NOMO-1 treated with dmso at 0.1 percent for 144 hours (cell line): ENCODE measurements around the gene UBE2S.
"Not testable (repeated sequence)": the region's sequence is repeated elsewhere in the genome, so short reads cannot be mapped to it uniquely, and the experiment has no call there.

Experiments
- DNase-seq: peaks from one replicate; lab custom pipeline; 2025; ENCODE audit not compliant: unreplicated experiment; lab: John Stamatoyannopoulos, UW

UBE2S gene

DNA sequence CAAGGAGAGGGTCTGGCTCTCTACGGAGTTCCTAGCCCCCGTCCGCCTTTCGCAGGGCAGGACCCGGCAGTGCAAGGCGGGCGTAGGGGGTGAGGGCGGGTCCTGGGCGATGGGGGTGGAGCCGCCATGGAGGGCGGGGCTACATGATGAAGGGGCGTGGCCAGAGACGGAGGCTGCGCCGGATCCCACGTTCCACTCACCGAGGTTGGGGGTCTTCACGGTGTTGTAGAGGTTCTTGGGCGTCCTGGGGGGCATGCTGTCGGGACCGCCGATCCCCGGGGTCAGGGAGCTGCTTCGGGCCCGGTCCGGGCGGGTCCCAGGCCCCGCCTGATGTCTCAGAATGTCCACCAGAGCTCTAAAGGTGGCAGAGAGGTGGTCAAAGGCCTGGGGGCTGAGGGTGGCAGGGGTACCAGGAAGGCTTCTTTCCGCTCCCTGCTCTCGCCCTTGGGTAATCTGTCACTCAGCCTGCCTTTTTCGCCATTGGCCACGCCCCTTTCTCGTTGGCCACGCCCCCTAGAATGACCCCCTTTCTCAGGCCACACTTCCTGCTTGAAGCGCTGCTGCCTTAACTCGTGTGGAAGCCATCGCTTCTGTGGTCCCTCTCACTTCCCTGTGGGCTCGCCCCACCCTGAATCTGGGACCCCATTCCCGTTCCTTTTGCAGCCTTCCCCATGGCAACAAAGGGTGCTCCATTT is 33.0 kb upstream of the UBE2S start:
- DNase-seq, result peak; percentile 63

DNA sequence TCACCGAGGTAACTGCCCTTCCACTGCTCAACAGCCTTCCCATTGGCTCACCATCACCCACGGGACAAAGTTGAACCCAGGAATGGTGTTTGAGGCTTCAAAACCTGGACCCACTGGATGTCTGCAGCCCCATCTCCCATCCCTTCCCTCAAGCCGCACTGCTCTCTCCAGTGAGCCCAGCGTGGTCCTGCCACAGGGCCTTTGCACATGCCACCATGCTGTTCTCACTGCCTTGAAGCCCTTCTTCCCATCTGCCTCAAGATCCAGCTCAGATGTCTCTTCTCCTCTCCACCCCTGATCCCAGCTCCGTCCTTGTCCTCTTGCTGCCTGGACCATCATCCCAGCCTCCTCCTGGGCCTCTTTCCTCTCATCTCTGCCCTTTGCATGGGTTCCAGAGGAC is 31.5 kb upstream of the UBE2S start:
- DNase-seq, result no peak

DNA sequence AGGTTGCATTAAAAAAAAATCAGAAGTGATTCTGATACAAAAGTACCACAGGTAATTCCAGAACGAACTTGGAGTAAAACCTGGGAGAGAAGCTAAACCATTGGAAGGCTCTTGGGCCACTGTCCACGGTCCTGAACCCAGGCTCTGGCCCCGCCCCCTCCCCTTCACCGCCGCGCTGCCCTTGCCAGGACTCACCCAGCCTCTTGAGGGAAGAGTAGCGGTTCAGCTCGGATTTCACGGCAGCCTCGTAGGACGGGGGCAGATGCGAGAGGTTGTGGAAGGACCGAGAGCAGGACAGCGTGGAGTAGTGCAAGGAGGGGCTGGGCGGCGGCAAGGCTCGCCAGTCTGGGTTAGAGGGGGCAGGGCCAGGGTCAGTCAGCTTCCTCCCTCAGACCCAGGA is 29.8 kb upstream of the UBE2S start:
- peak; percentile 33 for DNase-seq

DNA sequence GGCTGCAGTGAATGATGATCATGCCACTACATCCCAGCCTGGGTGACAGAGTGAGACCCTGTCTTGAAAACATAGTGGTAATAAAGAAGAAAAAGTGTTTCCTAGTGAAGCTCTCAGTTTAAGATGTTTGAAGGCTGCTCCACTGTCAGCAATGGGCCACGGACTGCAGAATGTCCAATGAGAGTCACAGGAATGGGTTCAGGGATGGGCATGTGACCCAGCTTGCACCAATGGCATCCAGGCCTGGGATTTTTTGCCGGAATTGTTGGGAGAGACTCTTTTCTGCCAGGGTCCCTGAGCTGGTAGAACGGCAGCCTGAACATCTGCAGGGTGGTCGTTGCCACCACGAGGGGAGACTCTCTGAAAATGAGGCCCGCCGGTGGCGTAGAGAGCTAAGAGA is 29.3 kb upstream of the UBE2S start:
- no peak for DNase-seq

DNA sequence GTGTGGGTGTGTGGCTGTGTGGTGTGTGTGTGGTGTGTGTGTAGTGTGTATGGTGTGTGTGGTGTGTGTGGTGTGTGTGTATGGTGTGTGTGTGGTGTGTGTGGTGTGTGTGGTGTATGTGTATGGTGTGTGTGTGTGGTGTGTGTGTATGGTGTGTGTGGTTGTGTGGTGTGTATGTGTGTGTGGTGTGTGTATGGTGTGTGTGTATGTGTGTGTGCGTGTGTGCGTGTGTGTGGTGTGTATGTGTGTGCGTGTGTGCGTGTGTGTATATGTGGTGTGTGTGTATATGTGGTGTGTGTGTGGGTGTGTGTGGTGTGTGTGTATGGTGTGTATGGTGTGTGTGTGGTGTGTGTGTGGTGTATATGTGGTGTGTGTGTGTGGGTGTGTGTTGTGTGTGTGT is 27.4 kb upstream of the UBE2S start:
- DNase-seq, result no peak

DNA sequence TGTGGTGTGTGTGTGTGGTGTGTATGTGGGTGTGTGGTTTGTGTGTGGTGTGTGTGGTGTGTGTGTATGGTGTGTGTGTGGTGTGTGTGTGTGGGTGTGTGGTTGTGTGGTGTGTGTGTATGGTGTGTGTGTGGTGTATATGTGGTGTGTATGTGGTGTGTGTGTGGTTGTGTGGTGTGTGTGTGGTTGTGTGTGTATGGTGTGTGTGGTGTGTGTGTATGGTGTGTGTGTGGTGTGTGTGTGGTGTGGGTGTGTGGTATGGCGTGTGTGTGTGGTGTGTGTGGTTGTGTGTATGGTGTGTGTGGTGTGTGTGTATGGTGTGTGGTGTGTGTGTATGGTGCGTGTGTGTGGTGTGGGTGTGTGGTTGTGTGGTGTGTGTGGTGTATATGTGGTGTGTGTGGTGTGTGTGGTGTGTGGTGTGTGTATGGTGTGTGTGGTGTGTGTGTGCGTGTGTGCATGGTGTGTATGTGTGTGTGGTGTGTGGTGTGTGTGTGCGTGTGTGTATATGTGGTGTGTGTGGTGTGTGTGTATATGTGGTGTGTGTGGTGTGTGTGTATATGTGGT is 26.9 kb upstream of the UBE2S start:
- DNase-seq, result no peak

DNA sequence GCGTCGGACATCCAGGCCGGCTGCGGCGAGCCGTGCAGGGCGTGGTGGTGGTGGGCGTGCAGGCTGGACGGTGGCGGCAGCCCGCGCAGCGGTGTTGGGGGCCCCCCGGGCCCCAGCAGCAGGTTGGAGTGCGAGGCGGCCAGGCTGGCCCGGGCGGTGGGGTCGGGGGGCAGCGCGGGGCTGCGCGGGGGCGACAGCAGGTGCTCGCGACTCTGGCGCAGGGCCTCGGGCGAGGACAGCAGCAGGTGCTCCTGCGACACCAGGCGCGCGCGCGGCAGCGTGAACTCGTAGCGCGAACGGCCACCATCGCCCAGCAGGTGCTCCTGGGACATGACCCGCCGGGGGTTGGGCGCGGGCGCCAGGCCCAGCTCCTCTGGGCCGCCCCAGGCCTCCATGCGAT is 25.7 kb upstream of the UBE2S start:
- DNase-seq, result no peak

DNA sequence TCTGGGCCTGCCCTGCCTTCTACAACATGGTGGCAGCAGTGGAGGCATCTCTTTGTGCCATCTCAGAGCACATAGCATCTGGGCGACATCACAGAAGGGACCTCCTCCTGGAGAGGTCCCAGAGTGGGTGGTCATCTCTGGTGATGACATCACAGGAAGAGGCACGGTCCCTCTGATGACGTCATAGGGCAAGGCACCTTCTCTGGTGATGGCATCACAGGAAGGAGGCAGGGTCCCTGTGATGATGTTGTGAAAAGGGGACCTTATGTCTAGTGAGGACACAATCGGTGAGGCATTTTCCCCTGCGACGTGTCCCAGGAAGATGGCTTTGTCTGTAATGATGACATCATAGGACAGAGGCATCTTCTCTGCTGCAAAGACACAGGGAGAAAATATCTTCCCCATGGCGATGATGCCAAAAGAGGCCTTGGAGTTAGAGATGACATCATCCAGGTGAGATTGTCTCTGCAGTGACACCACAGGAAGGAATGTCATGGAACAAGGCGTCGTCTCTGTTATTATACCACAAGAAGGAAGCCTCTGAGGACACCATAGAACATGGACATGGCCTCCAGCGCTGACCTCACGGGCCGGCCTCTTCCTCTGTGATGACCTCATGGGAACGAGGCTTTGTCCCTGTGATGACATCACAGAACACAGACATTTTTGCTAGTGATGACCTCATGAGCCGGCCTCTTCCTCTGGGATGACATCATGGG is 24.8 kb upstream of the UBE2S start:
- DNase-seq, result no peak

DNA sequence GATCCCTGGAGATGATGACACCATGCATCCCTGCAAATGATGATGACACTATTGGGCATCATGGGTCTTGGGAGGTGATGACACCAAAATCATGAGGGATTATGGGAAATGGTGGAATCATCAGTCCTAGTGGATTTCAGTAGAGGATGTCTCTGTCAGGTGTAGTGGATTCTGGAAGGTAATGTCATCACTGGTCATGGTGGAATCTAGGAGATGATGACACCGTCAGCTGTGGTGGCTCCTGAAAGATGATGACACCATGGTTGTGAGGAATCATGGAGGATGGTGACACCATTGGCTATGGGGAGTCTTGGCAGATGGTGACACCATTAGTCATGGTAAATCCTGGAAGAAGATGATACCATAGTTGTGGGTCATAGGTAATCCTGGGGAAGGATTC is 23.6 kb upstream of the UBE2S start:
- DNase-seq, result no peak

DNA sequence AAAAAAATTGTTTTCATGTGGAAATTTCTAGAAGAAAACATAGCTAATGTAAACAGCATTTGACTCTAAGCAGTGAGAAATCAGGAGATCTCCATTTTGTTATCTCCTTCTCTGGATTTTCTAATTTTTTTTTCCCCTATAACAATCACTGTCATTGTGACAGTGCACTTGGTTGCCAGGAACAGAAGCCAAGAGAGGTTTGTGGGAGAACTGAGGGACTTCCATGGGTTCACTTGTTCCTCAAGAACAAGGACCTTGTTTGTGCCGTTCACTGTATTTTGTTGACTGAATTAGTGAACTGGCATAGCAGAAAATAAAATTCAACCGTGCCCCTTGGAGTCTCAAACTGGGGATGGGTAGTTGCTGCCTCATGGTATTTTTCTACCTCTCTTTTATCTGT is 18.5 kb upstream of the UBE2S start:
- DNase-seq, result no peak

DNA sequence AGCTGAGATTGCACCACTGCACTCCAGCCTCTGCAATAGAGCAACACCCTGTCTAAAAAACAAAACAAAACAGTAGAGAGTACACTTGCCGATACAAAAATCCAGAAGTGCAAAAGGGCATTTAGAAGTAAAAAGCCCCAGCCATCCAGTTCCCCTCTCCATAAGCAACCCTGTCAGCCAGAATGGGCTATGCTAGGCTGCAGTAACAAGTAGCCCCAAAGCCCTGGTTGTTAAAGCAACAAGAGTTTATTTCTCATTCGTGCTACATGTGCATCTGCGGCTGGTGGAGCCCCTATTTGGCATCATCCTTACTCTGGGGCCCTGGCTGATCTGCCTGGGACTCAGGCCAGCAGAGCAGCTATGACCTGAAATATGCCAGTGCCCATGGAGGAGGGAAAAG is 16.9 kb upstream of the UBE2S start:
- DNase-seq, result no peak

DNA sequence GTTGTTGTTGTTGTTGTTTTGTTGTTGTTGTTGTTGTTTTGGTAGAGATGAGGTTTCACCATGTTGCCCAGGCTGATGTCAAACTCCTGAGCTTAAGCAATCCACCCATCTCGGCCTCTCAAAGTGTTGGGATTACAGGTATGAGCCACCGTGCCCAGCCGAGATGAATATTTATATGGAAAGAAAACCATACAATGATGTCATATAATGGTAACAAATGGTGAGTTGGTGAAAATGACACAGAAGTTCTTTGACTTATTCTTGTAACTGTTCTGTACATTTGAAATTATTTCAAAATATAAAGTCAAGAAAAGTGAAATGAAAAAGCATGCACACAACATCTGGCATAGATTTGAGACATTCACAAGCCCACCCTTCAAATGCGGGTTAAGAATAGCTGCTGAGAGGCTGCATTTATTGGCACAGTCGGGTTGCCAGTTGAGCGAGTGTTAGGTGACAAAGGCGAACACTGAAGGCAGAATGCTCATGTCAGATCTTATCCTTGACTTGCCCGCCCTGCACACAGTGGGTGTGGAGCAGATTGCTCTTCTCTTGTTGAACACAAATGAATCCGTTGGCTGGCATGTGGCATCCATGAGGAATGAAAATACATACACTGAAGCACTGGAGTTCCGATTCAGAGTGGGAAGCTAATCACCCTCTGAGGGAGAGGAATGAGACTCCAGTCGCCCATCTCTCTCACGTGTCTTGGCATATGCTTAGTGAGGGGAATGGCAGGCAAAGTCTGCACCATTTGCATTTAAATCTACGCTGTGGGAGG is 15.8 kb upstream of the UBE2S start:
- DNase-seq, result no peak

DNA sequence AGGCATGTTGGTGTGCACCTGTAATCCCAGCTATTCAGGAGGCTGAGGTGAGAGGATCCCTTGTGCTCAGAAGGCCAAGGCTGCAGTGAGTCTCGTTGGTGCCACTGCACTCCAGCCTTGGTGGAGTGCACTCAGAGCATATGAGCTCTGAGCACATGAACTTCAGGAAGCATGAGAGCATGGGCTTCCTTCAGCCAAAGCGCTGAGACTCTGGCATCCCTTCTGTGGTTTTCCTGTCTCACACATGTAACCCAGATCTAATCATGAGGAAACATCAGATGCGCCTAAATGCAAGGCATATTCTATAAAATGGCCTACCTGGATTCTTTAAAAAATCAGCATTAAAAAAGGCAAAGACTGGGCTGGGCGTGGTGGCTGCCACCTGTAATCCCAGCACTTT is 13.7 kb upstream of the UBE2S start:
- not testable (repeated sequence) for DNase-seq

DNA sequence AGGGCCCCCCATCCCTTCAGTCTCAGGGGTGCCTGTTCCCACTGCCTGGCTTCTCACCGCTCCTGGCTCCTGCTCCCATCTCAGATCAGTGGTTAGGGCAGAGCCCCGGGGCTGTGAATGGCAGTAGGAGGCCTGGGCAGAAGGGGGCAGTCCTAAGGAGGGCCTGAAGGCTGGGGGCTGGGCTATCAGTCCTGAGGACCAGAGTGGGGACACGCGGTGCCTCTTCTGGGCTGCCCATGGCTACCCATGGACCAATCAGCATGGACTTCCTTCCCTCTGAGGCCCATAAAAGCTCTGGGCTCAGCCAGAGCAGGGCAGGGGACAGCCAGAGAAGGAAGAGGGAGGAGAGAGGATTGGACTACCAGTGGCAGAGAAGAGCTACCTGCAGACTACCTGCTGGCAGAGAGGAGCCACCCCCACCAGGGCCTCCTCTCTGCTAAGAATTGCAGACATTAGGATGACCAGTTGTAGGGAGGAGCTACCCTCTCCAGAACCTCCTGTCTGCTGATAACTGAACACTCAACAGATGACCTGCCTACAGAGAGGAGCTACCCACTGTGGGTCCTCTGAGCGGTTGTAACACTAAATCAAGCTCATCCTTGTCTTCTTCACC is 12.1 kb upstream of the UBE2S start:
- no peak for DNase-seq

DNA sequence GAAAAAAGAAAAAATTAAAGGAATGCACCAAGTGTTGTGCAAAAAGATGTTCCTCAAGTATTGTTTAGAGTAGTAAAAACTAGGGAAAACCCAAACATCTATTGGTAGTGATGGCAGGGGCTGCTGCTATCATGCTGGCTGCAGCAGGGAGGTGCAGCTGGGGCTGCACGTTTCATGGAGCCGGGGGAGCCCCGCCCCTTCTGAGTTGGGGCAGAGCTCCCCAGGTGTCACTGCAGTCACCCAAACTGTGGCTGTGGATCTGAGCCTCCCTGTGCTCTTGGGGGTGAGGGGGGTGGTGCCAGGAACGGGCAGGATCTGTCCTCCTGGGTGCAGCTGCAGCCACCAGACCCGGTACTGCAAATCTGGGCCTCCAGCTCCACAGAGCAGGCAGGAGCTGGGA is 11.5 kb upstream of the UBE2S start:
- DNase-seq, result no peak

DNA sequence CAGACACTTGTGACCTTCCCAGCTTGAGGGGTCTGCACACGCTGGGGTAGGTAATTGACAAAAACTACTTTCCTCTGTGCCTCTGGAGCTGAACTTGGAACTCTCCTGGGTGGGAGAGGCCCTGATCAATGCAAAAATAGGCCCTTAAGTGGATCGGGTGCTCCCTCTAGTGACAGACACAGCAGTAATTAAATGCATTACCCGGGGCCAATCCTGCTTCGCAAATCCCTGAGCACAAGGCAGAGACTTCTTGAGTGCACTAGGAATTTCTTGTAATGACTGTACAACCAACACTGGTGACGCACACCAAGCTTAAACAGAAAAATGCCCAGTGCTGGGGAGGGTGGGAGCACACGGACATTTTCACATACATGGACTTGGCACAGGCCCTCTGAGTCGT is 10.6 kb upstream of the UBE2S start:
- no peak for DNase-seq

DNA sequence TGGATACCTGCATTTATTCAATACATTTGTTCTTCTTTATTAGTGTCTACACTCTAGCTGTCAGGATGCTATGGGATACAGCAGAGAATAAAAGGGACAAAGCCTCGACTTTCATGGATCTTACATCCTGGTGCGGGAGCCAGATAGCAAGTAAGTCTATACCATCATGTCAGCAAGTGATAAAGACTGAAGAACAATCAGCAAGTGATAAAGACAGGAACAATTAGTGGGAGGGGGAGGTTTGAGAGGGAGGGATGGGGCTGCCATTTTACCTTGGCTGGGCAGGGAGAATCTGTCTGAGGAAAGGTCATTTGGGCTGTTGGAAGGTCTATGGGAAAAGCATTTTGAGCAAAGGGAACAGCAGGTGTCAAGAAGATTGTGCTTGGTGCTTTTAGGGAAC is 2.6 kb upstream of the UBE2S start:
- no peak for DNase-seq

DNA sequence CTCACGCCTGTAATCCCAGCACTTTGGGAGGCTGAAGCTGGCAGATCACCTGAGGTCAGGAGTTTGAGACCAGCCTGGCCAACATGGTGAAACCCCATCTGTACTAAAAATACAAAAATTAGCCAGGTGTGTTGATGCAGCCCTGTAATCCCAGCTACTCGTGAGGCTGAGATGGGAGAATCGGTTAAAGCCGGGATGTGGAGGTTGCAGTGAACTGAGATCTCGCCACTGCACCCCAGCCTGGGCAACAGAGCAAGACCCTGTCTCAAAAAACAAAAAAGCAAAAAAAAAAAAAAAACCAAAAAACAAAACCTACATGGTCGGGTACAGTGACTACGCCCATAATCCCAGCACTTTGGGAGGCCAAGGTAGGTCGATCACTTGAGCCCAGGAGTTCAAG is 1.6 kb upstream of the UBE2S start:
- not testable (repeated sequence) for DNase-seq

DNA sequence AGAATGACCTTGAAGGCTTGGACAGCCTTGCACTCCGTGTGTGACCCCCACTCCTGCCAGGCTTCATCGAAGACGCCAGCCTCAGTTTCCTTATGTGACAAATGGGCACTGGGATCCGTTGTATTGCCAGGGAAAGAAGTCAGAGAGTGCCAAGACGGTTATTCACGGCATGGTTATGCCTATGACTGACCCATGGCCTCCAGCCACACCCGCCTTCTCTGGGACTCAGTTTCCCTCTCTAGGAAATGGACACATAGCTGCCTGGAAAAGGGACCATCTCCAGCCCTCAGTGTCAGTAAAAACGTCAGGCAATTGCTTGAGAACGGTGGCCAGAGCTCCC is 915 bp upstream of the UBE2S start:
- DNase-seq, result no peak

DNA sequence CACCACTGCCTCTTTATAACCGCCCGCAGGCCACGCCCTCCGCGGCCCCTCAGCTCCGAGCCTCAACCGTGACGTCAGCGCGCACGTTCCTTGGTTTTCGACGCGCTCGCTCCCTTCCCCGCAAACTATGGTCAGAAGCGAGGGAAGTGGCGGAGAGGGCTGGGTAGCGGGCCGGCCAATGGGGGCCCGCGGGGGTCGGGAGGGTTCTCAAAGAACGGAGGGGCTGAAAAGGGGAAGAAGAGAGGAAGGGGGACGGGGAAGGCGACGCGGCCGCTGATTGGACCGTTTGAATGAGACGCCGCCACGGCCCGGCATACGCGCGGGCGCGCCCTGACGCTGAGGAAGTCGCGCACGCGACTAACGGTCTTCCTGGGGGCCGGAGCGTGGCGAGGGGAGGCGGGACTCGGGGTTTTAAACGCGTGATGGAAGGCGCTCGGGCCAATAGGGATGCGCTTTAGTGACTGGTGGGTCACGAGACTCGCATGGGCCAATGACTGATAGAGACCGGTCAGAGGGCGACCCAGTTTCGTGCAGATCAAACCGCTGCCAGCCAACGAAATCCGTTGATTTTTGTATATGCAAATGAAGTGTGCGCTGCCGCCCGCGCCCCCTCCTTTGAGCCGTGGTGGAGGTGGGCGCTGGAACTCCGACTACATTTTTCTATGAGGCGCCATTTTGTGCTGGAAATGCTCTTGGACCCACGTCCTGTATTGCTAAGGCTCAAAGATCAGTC is 378 bp upstream of the UBE2S start:
- DNase-seq, result peak; percentile 99
